Memory B cell (primary cell): Measurements from ENCODE around the gene HLA-E.
"Not testable (repeated sequence)": the region's sequence is repeated elsewhere in the genome, so short reads cannot be mapped to it uniquely, and the experiment has no call there.

Experiments used
- ATAC-seq: fragments of 150-1000 bp; cut with Tn5 transposase; 2 replicates; pipeline ENCODE4 v1.10.0; 2021; ENCODE audit warnings: low read depth, mild to moderate bottlenecking, moderate library complexity
- DNase-seq, 2 donors: peaks; one replicate each; pipeline ENCODE4 v3.0.0; 2022; ENCODE audit warnings: low spot score in 2 of 2
- H3K27ac Mint-ChIP-seq: one replicate; pipeline ENCODE4 v1.8.0; 2022; ENCODE audit warnings: mild to moderate bottlenecking, moderate library complexity, mixed read lengths
- H3K27me3 Mint-ChIP-seq: one replicate; pipeline ENCODE4 v1.8.0; 2022; ENCODE audit warnings: mixed read lengths
- H3K36me3 Mint-ChIP-seq: one replicate; pipeline ENCODE4 v1.8.0; 2022; ENCODE audit warnings: mild to moderate bottlenecking, mixed read lengths
- H3K4me1 Mint-ChIP-seq: one replicate; pipeline ENCODE4 v1.8.0; 2022; ENCODE audit warnings: mixed read lengths
- H3K4me3 Mint-ChIP-seq: one replicate; pipeline ENCODE4 v1.8.0; 2022; ENCODE audit warnings: mild to moderate bottlenecking, moderate library complexity, mixed read lengths
- H3K9me3 Mint-ChIP-seq: one replicate; pipeline ENCODE4 v1.8.0; 2022; ENCODE audit warnings: mixed read lengths

Gene HLA-E

GRCh38 chr6:30490026-30490876, 942 bp downstream of the HLA-E start:
- Mint-ChIP-seq H3K9me3 (no peaks in the 10 kb centered on the region), H3K36me3 (peaks cover 40% of the 10 kb centered on the region), H3K27me3 (no peaks in the 10 kb centered on the region), H3K27ac (peak overlapping the region; percentile 99), H3K4me3 (peak overlapping the region; percentile 99), H3K4me1 (peaks cover 45% of the 10 kb centered on the region)
- DNase-seq (peak; percentile 65 to 67), ATAC-seq (peak; percentile 46)

- H3K9me3 Mint-ChIP-seq, DNase-seq, H3K27me3 Mint-ChIP-seq, ATAC-seq: not testable (repeated sequence)
- Mint-ChIP-seq H3K27ac (peak overlapping the region; percentile 99), H3K36me3 (peaks cover 40% of the 10 kb centered on the region), H3K4me1 (peaks cover 56% of the 10 kb centered on the region), H3K4me3 (peak overlapping the region; percentile 99)
Observed at GRCh38 chr6:30491291-30491953, 2.1 kb downstream of the HLA-E start.

DNA sequence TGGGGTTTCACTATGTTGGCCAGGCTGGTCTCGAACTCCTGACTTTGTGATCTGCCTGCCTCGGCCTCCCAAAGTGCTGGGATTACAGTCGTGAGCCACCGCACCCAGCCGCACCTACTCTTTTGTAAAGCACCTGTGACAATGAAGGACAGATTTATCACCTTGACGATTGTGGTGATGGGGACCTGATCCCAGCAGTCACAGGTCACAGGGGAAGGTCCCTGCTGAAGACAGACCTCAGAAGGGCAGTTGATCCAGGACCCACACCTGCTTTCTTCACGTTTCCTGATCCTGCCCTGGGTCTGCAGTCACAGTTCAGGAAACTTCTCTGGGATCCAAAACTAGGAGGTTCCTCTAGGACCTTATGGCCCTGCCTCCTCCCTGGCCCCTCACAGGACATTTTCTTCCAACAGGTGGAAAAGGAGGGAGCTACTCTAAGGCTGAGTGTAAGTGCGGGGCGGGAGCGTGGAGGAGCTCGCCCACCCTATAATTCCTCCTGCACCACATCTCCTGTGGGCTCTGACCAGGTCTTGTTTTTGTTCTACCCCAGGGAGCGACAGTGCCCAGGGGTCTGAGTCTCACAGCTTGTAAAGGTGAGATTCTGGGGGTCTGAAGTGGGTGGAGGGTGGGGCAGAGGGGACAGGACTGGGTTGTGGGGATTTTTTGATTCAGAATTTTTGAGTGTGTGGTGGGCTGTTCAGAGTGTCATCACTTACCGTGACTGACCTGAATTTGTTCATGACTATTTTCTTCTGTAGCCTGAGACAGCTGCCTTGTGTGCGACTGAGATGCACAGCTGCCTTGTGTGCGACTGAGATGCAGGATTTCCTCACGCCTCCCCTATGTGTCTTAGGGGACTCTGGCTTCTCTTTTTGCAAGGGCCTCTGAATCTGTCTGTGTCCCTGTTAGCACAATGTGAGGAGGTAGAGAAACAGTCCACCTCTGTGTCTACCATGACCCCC, 3.0 kb downstream of the HLA-E start:
- Mint-ChIP-seq H3K36me3 (peaks cover 40% of the 10 kb centered on the region), H3K27me3 (no peaks in the 10 kb centered on the region), H3K9me3 (no peaks in the 10 kb centered on the region), H3K27ac (peak overlapping the region; percentile 99), H3K4me1 (peaks cover 63% of the 10 kb centered on the region), H3K4me3 (peak overlapping the region; percentile 99)
- ATAC-seq (no peak), DNase-seq (no peak)

GRCh38 chr6:30493643-30494250, 4.4 kb downstream of the HLA-E start:
- Mint-ChIP-seq H3K27me3 (no peaks in the 10 kb centered on the region), H3K4me3 (peak overlapping the region; percentile 79), H3K27ac (peak overlapping the region; percentile 93), H3K4me1 (peaks cover 66% of the 10 kb centered on the region), H3K36me3 (peaks cover 40% of the 10 kb centered on the region), H3K9me3 (no peaks in the 10 kb centered on the region)
- ATAC-seq (peak; percentile 14), DNase-seq (peak; percentile 44 to 59)

DNA sequence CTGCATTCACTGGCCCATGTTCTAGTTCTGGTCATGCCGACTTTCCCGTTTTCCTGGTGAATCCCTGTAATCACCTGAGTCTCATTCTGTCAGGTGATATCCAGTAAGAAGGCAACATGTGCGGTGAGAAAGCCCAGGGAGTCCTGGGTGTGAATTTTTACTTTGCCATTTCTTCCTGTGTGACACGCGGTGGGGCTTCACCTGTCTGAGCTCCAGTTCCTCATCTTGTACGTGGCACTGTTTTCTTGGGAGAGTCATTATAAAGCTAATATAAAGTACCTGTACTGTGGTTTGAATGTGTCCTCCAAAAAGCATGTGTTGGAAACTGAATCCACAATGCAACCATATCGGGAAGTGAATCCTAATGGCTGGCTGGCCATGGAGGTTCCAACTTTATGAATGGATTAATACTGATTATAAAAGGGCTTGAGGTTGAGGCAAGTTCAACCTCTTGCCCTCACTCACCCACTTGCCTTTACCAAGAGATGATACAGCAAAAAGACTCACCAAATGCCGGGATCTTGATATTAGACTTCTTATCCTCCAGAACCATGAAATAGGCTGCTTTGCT, 5.1 kb downstream of the HLA-E start:
- Mint-ChIP-seq H3K27me3 (no peaks in the 10 kb centered on the region), H3K9me3 (no peaks in the 10 kb centered on the region), H3K4me1 (peaks cover 64% of the 10 kb centered on the region), H3K4me3 (peak overlapping the region; percentile 79), H3K27ac (peak overlapping the region; percentile 93), H3K36me3 (peaks cover 37% of the 10 kb centered on the region)
- ATAC-seq (peak; percentile 18), DNase-seq (peak in 1 of 2 donors; percentile 32)

DNA sequence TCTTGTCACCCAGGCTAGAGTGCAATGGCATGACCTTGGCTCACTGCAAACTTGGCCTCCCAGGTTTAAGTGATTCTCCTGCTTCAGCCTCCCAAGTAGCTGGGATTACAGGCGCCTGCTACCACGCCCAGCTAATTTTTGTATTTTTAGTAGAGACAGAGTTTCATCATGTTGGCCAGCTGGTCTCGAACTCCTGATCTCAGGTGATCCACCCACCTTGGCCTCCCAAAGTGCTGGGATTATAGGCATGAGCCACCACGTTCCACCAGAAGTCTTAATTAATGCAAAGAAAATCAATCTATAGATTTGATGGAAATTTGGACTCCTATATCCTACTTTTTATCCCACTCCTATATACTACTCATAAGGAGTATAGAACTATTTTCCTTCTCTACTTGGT, 5.8 kb downstream of the HLA-E start:
- not testable (repeated sequence) for H3K9me3 Mint-ChIP-seq, H3K27me3 Mint-ChIP-seq, ATAC-seq, DNase-seq, H3K4me3 Mint-ChIP-seq
- Mint-ChIP-seq H3K36me3 (peaks cover 36% of the 10 kb centered on the region), H3K27ac (peak overlapping the region; percentile 93), H3K4me1 (peaks cover 64% of the 10 kb centered on the region)

DNA sequence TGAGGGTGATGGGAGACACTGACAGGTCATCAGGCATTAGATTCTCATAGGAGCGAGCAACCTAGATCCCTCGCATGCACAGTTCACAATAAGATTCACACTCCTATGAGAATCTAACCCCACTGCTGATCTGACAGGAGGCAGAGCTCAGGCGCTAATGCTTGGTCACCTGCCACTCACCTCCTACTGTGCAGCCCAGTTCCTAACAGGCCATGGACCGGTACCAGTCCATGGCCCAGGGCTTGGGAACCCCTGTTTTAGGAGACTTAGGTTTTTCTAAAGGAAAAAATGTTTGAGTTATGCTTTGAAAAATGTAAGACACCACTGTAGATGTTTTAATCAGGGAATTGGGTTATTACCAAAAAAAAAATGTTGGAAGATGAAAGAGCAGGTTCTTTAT, 6.7 kb downstream of the HLA-E start:
- peaks cover 28% of the 10 kb centered on the region for H3K36me3 Mint-ChIP-seq
- no peak overlapping the region for H3K4me3 Mint-ChIP-seq

GRCh38 chr6:30497261-30497599, 7.9 kb downstream of the HLA-E start:
- peaks cover 16% of the 10 kb centered on the region for H3K36me3 Mint-ChIP-seq
- H3K27ac Mint-ChIP-seq, result peak overlapping the region; percentile 25
- not testable (repeated sequence) for H3K4me3 Mint-ChIP-seq, H3K9me3 Mint-ChIP-seq, H3K27me3 Mint-ChIP-seq, DNase-seq, ATAC-seq
- peaks cover 62% of the 10 kb centered on the region for H3K4me1 Mint-ChIP-seq

More for the DNA sequence above, 6.7 kb downstream of the HLA-E start:
- ATAC-seq (no peak), DNase-seq (no peak)
- no peaks in the 10 kb centered on the region for H3K27me3 Mint-ChIP-seq
- H3K27ac Mint-ChIP-seq, result peak overlapping the region; percentile 41
- peaks cover 67% of the 10 kb centered on the region for H3K4me1 Mint-ChIP-seq
- no peaks in the 10 kb centered on the region for H3K9me3 Mint-ChIP-seq

DNA sequence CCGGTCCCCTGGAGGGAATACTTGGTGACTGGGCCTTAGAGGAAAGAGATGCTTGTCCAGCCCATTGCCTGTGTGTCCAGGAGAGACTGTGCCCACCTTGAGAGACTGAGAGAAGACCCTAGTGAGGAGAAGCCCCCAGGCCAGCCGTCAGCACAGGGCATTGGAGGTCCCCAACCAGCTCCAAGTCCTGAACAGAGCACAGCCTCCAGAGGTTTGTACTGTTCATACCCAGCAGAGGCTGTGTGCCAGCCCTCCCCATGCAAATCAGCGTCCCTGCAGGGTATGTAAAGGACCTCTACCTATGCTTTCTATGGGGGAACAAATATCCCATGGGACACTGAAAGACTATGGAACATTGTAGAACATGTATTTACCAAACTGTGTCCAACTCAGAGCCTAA, 8.4 kb downstream of the HLA-E start:
- H3K4me3 Mint-ChIP-seq, result no peak overlapping the region
- DNase-seq, result no peak
- H3K9me3 Mint-ChIP-seq, result no peaks in the 10 kb centered on the region
- peaks cover 57% of the 10 kb centered on the region for H3K4me1 Mint-ChIP-seq
- peaks cover 13% of the 10 kb centered on the region for H3K36me3 Mint-ChIP-seq
- H3K27me3 Mint-ChIP-seq, result no peaks in the 10 kb centered on the region
- peak overlapping the region; percentile 25 for H3K27ac Mint-ChIP-seq
- ATAC-seq, result no peak

GRCh38 chr6:30498705-30499104, 9.4 kb downstream of the HLA-E start:
- ATAC-seq, DNase-seq, H3K9me3 Mint-ChIP-seq, H3K27me3 Mint-ChIP-seq, H3K27ac Mint-ChIP-seq, H3K4me3 Mint-ChIP-seq, H3K36me3 Mint-ChIP-seq: not testable (repeated sequence)
- H3K4me1 Mint-ChIP-seq, result peaks cover 49% of the 10 kb centered on the region

DNA sequence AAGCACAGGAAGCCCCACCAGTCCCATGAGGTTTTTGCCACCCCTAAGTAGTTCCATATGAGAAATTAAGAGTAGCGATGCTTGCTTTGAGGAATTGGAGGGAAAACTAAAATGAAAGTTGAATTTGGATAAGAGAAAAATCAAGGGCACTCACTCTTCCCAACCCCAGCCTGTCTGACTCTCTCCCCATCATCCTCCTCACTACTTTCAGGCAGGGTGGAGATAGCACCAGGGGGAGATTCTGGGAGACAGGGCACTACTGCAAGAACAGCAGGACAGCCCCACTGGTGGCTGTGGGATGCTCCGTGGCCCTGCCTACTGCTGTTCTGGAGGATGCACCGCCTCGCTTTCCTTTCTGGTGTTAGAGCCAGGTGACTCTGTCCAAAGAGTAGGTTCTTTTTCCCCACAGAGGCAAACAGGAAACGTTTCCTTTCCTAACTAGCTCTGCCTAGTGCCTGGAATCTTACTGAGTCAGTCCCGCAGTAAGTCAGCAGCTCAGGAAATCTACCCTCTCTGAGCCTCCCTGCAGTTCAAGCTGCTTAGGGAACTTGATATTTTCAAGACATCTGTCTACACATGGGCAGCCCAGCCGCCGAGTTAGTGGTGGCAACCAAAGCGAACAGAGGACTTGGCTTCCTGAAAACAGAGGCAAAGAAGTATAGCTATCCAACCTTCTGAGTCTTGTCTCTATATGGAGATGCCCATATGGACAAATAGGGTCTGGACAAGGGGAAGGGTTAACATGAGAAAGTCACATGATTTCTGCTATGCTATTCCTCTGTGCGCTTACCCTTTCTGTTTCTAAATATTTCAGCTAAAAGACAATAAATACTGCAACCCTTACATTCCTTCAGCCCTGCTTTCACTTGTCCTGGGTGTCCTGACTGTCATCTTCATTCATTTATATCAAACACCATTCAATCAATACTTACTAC, 11.4 kb downstream of the HLA-E start:
- H3K4me1 Mint-ChIP-seq, result peaks cover 33% of the 10 kb centered on the region
- peak overlapping the region; percentile 68 for H3K4me3 Mint-ChIP-seq
- H3K36me3 Mint-ChIP-seq, result no peaks in the 10 kb centered on the region
- ATAC-seq, result peak; percentile 71
- peak in 1 of 2 donors; percentile 15 for DNase-seq
- no peaks in the 10 kb centered on the region for H3K27me3 Mint-ChIP-seq
- H3K9me3 Mint-ChIP-seq, result no peaks in the 10 kb centered on the region
- peak overlapping the region; percentile 70 for H3K27ac Mint-ChIP-seq
